ENCODE results near the gene LARGE2. TPM values are rescaled to one million over a fixed set of nuclear protein-coding genes. Genes with fewer than 3 reads are reported as not detected.

Gene LARGE2
- polyA plus RNA-seq, 1 donor (not counting 4 experiments of a cell fraction or from before 2014, with no cell fraction given) = 7.1 TPM

DNA sequence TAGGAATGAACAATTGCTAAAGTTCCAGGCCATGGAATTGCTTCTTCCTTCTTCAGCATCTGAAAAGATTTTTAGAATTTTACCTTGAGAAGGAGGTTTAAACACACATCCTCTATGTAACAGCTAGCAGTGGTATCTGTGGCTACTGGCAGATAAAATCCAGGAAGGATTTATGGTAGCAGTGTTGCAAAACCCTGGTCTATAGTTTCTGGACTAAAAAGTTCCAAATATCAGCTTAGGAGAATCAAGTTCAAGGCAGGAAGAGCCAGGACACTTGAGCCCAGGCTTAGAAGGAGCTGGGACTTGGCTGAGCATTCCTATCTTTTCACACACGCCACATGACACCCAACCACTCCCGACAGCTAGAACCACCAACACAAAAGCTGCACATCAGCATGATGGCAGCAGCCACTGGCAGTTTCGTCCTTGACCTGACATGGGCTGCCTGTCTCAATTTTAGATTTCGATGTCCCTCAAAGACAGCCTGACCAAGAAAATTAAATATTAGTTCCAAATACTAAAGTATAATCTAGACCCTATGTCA lies 14.1 kb downstream of the LARGE2 start:
- Histone ChIP-seq H3K9ac (ENCODE audit: control insufficient read depth, extremely low read depth, insufficient read depth, low read length) (no peak overlapping the region), H4K20me1 (ENCODE audit: control insufficient read depth, extremely low read depth, insufficient read depth, low read length) (no peaks in the 10 kb centered on the region), H2AFZ (ENCODE audit: control insufficient read depth, low read length) (no peak overlapping the region), H3K9me3 (ENCODE audit: control insufficient read depth, low read depth, low read length) (no peaks in the 10 kb centered on the region), H3K4me3 (ENCODE audit: control insufficient read depth in 2 of 3, extremely low read depth in 1 of 3, insufficient read depth in 2 of 3, low read depth in 1 of 3, low read length in 3 of 3) (no peak overlapping the region), H3K4me2 (ENCODE audit: control insufficient read depth, extremely low read depth, insufficient read depth, low read depth, low read length) (no peak overlapping the region), H3K79me2 (ENCODE audit: control insufficient read depth, insufficient read depth, low read length) (no peaks in the 10 kb centered on the region), H3K9me1 (ENCODE audit: control insufficient read depth, extremely low read depth, insufficient read depth, low read length) (no peaks in the 10 kb centered on the region), H3K4me1 (ENCODE audit: control insufficient read depth, extremely low read depth, insufficient read depth, low read length) (peaks cover 40% of the 10 kb centered on the region), H3K36me3 (ENCODE audit: control insufficient read depth in 2 of 2, extremely low read depth in 1 of 2, insufficient read depth in 2 of 2, low read length in 2 of 2) (peaks cover 7 to 8% of the 10 kb centered on the region in 2 experiments), H3K27ac (ENCODE audit: control insufficient read depth, insufficient read depth, low read length) (no peak overlapping the region), H3K27me3 (ENCODE audit: control insufficient read depth, extremely low read depth, insufficient read depth, low read length) (no peaks in the 10 kb centered on the region)
- TF ChIP-seq, protein P1, sequence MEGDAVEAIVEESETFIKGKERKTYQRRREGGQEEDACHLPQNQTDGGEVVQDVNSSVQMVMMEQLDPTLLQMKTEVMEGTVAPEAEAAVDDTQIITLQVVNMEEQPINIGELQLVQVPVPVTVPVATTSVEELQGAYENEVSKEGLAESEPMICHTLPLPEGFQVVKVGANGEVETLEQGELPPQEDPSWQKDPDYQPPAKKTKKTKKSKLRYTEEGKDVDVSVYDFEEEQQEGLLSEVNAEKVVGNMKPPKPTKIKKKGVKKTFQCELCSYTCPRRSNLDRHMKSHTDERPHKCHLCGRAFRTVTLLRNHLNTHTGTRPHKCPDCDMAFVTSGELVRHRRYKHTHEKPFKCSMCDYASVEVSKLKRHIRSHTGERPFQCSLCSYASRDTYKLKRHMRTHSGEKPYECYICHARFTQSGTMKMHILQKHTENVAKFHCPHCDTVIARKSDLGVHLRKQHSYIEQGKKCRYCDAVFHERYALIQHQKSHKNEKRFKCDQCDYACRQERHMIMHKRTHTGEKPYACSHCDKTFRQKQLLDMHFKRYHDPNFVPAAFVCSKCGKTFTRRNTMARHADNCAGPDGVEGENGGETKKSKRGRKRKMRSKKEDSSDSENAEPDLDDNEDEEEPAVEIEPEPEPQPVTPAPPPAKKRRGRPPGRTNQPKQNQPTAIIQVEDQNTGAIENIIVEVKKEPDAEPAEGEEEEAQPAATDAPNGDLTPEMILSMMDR (optimal IDR thresholded peaks at IDR 0.05 in 1 of 3, IDR thresholded peaks at IDR 0.05 in 1 of 3, conservative IDR thresholded peaks at IDR 0.05 in 1 of 3; ENCODE audit: extremely low read depth in 1 of 3, insufficient read depth in 2 of 3, low read length in 3 of 3) = no peak
- TF ChIP-seq EZH2 (IDR thresholded peaks at IDR 0.05; ENCODE audit: low read length) = no peak
- no peak for DNase-seq (ENCODE audit: low read depth, low spot score)
- dilution Hi-C loops (cut with MboI; ENCODE audit: extremely low pct_ligation_motif_present, low sequenced_read_pairs) = no loop called here
- no peak for FAIRE-seq

DNA sequence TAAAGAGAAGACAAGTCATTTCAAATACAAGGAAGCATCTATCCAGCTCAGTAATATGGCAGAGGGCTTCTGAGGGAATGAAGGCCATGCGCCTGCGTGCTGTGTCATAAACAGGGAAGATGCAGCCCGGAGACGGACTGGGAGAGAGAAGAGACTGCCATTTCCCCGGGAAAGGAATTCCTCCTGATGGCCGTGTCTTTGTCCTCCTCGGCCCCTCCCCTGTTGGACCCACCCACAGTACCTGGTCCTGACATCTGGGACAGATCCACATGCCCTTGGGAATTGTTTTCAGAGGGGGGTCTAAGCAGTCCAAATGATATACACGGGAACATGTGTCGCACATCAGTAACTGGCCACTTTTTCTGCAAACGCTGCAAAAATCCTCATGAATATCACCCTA lies 15.5 kb downstream of the LARGE2 start:
- H3K4me1 ChIP-seq (ENCODE audit: control insufficient read depth, extremely low read depth, insufficient read depth, low read length) = peaks cover 27% of the 10 kb centered on the region
- H3K36me3 ChIP-seq (ENCODE audit: control insufficient read depth in 2 of 2, extremely low read depth in 1 of 2, insufficient read depth in 2 of 2, low read length in 2 of 2) = peaks cover 7 to 10% of the 10 kb centered on the region in 2 experiments
- H2AFZ ChIP-seq (ENCODE audit: control insufficient read depth, low read length) = no peak overlapping the region
- H4K20me1 ChIP-seq (ENCODE audit: control insufficient read depth, extremely low read depth, insufficient read depth, low read length) = no peaks in the 10 kb centered on the region
- H3K9ac ChIP-seq (ENCODE audit: control insufficient read depth, extremely low read depth, insufficient read depth, low read length) = no peak overlapping the region
- H3K9me1 ChIP-seq (ENCODE audit: control insufficient read depth, extremely low read depth, insufficient read depth, low read length) = no peaks in the 10 kb centered on the region
- H3K27ac ChIP-seq (ENCODE audit: control insufficient read depth, insufficient read depth, low read length) = no peak overlapping the region
- TF ChIP-seq EZH2 (IDR thresholded peaks at IDR 0.05; ENCODE audit: low read length) = no peak
- TF ChIP-seq, protein P1 (optimal IDR thresholded peaks at IDR 0.05 in 1 of 3, IDR thresholded peaks at IDR 0.05 in 1 of 3, conservative IDR thresholded peaks at IDR 0.05 in 1 of 3; ENCODE audit: extremely low read depth in 1 of 3, insufficient read depth in 2 of 3, low read length in 3 of 3) = no peak
- H3K4me3 ChIP-seq (ENCODE audit: control insufficient read depth in 2 of 3, extremely low read depth in 1 of 3, insufficient read depth in 2 of 3, low read depth in 1 of 3, low read length in 3 of 3) = no peak overlapping the region
- FAIRE-seq (no peak), DNase-seq (ENCODE audit: low read depth, low spot score) (no peak)
- no peaks in the 10 kb centered on the region for H3K27me3 ChIP-seq (ENCODE audit: control insufficient read depth, extremely low read depth, insufficient read depth, low read length)
- H3K79me2 ChIP-seq (ENCODE audit: control insufficient read depth, insufficient read depth, low read length) = no peaks in the 10 kb centered on the region
- dilution Hi-C loops (cut with MboI; ENCODE audit: extremely low pct_ligation_motif_present, low sequenced_read_pairs) = no loop called here
- H3K4me2 ChIP-seq (ENCODE audit: control insufficient read depth, extremely low read depth, insufficient read depth, low read depth, low read length) = no peak overlapping the region
- no peaks in the 10 kb centered on the region for H3K9me3 ChIP-seq (ENCODE audit: control insufficient read depth, low read depth, low read length)

Data from keratinocyte (primary cell).